A549 (cell line): ENCODE results near the gene CFHR4. TPM values are rescaled to one million over a fixed set of nuclear protein-coding genes. Genes with fewer than 3 reads are reported as not detected.

Experiments used
- ATAC-seq, 2 experiments: fragments of 200-7000 bp in 1 of 2; fragments of >200 bp in 1 of 2; cut with Nextera tagmentation in 1 of 2; cut with Tn5 transposase in 1 of 2; 3 replicates each; pipeline versions ENCODE4 v1.8.0 to v1.9.1; 2018 to 2020; ENCODE audit warnings: mild to moderate bottlenecking in 1 of 2, moderate library complexity in 1 of 2
- CTCF ChIA-PET: fragments of 300-600 bp; sonication (Branson Sonifier 250); formaldehyde crosslinking; extraction: SDS; loops from one replicate; lab custom pipeline; 2021; ENCODE audit warnings: antibody characterized with exemption, inconsistent platforms; lab: Yijun Ruan, JAX
- POLR2A ChIA-PET: fragments of 350-600 bp; formaldehyde crosslinking; extraction: SDS; loops from one replicate; lab custom pipeline; 2021; ENCODE audit warnings: antibody characterized with exemption, inconsistent platforms; lab: Yijun Ruan, JAX
- DNase-seq, 2 experiments: peaks; one replicate each; pipeline versions ENCODE4 v3.0.0 to v3.0.0-alpha.2; 2011 to 2016; ENCODE audit warnings: low read depth in 1 of 2, low spot score in 1 of 2
- FAIRE-seq: peaks from 2 replicates; lab custom pipeline; 2011; peaks lifted over from hg19 to GRCh38; lab: Jason Lieb, UNC
- H3K27ac ChIP-seq, 2 experiments: fragments of >200 bp; sonication (Bioruptor Twin); formaldehyde crosslinking; 3 replicates each; pipeline ENCODE4 v1.5.1; 2016 to 2017
- H3K4me1 ChIP-seq: fragments of >200 bp; sonication (Bioruptor Twin); formaldehyde crosslinking; 3 replicates; pipeline ENCODE4 v1.6.1; 2016
- H3K4me2 ChIP-seq: fragments of >200 bp; sonication (Bioruptor Twin); formaldehyde crosslinking; 3 replicates; pipeline ENCODE4 v1.6.1; 2016
- H3K4me3 ChIP-seq: fragments of >200 bp; sonication (Bioruptor Twin); formaldehyde crosslinking; 3 replicates; pipeline ENCODE4 v1.5.1; 2016
- H3K9me3 ChIP-seq: fragments of >200 bp; sonication (Bioruptor Twin); formaldehyde crosslinking; 3 replicates; pipeline ENCODE4 v1.6.1; 2016
- CBX8 ChIP-seq: fragments of 200-600 bp; sonication (generic); IDR thresholded peaks from 2 replicates; pipeline ENCODE4 v1.6.1; 2016
- CHD2 ChIP-seq: fragments of 150-350 bp; IDR thresholded peaks from 2 replicates; pipeline ENCODE4 v1.6.1; 2014; ENCODE audit warnings: low read length; ENCODE audit not compliant: partially characterized antibody
- CTCF ChIP-seq: fragments of >200 bp; sonication (Bioruptor Twin); formaldehyde crosslinking; IDR thresholded peaks from 3 replicates; pipeline ENCODE4 v1.5.1; 2016
- EHMT2 ChIP-seq: fragments of 200-600 bp; sonication (generic); IDR thresholded peaks from 2 replicates; pipeline ENCODE4 v1.6.1; 2016; ENCODE audit warnings: antibody characterized with exemption, low read depth, mild to moderate bottlenecking, moderate library complexity
- EP300 ChIP-seq, 2 experiments: fragments of >200 bp; sonication (Bioruptor Twin); formaldehyde crosslinking; IDR thresholded peaks; 2 replicates in 1 of 2; 3 replicates in 1 of 2; pipeline ENCODE4 v1.6.1; 2016 to 2017
- ESRRA ChIP-seq: fragments of 150-350 bp; IDR thresholded peaks from 2 replicates; pipeline ENCODE4 v1.6.1; 2014; ENCODE audit warnings: mild to moderate bottlenecking, low read length, borderline replicate concordance
- FOSL2 ChIP-seq, 2 experiments: fragments of 450-650 bp in 1 of 2; fragments of >200 bp in 1 of 2; sonication (Bioruptor Twin) in 1 of 2; formaldehyde crosslinking; IDR thresholded peaks; 2 replicates each; pipeline versions ENCODE4 v1.5.0 to v1.6.1; 2016 to 2020; ENCODE audit warnings: mild to moderate bottlenecking in 1 of 2, moderate library complexity in 1 of 2
- HES2 ChIP-seq: fragments of >200 bp; sonication (Bioruptor Twin); formaldehyde crosslinking; IDR thresholded peaks from 2 replicates; pipeline ENCODE4 v1.6.1; 2016
- HEYL ChIP-seq: fragments of 250-450 bp; sonication (Bioruptor Pico); IDR thresholded peaks from 2 replicates; pipeline ENCODE4 v1.8.0; 2021; ENCODE audit warnings: mild to moderate bottlenecking, moderate library complexity
- HOXB13 ChIP-seq: fragments of 250-450 bp; sonication (Bioruptor Pico); IDR thresholded peaks from 2 replicates; pipeline ENCODE4 v1.5.0; 2020; ENCODE audit warnings: low read depth, mild to moderate bottlenecking, moderate library complexity
- HOXB5 ChIP-seq: fragments of 250-450 bp; sonication (Bioruptor Pico); IDR thresholded peaks from 2 replicates; pipeline ENCODE4 v1.5.0; 2020; ENCODE audit warnings: mild to moderate bottlenecking, moderate library complexity
- JUN ChIP-seq, 2 experiments: fragments of >200 bp; sonication (Bioruptor Twin); formaldehyde crosslinking; IDR thresholded peaks; 2 replicates in 1 of 2; 3 replicates in 1 of 2; pipeline ENCODE4 v1.6.1; 2016 to 2017
- JUNB ChIP-seq: fragments of >200 bp; sonication (Bioruptor Twin); formaldehyde crosslinking; IDR thresholded peaks from 2 replicates; pipeline ENCODE4 v1.6.1; 2016
- KDM1A ChIP-seq: fragments of 200-600 bp; sonication (generic); IDR thresholded peaks from 2 replicates; pipeline ENCODE4 v1.6.1; 2016; ENCODE audit warnings: low read depth, mild to moderate bottlenecking
- KDM5A ChIP-seq: fragments of 200-600 bp; sonication (generic); IDR thresholded peaks from 2 replicates; pipeline ENCODE4 v1.6.1; 2016; ENCODE audit warnings: antibody characterized with exemption, mild to moderate bottlenecking
- MAFK ChIP-seq: fragments of 450-650 bp; IDR thresholded peaks from 2 replicates; pipeline ENCODE4 v1.6.1; 2014; ENCODE audit not compliant: partially characterized antibody
- RARB ChIP-seq: fragments of 250-450 bp; sonication (Bioruptor Pico); IDR thresholded peaks from 2 replicates; pipeline ENCODE4 v1.8.0; 2021; ENCODE audit warnings: mild to moderate bottlenecking, moderate library complexity
- RFX5 ChIP-seq: fragments of 450-650 bp; IDR thresholded peaks from 2 replicates; pipeline ENCODE4 v1.7.1; 2014; ENCODE audit warnings: antibody characterized with exemption, mild to moderate bottlenecking, moderate library complexity
- RNF2 ChIP-seq: fragments of 200-600 bp; sonication (generic); IDR thresholded peaks from 2 replicates; pipeline ENCODE4 v1.6.1; 2016; ENCODE audit warnings: low read depth, mild to moderate bottlenecking, antibody characterized with exemption, moderate library complexity, borderline replicate concordance
- SREBF2 ChIP-seq: fragments of 450-650 bp; IDR thresholded peaks from 2 replicates; pipeline ENCODE4 v1.6.1; 2014; ENCODE audit warnings: mild to moderate bottlenecking, moderate library complexity
- WGBS: methylation state at CpG from one replicate; pipeline ENCODE4 v1.1.6; 2017; ENCODE audit errors: missing lambda C conversion rate; 5-methylcytosine and 5-hydroxymethylcytosine counted together
- polyA plus RNA-seq, 4 experiments: library from polyadenylated mRNA; depleted of rRNA in 3 of 4; stranded (reverse); fragments of >200 nt; fragmentation: RNase III in 1 of 4; extraction: RNeasy Plus Mini Kit Qiagen cat#74134 plus additional on column Dnase treatment in 1 of 4; gene quantifications; 2 replicates in 3 of 4; 3 replicates in 1 of 4; pipeline ENCODE4 v1.2.3, GENCODE V29; 2011 to 2017

CFHR4 gene
- polyA plus RNA-seq, 2 of the 4 experiments (the other 2 are of a cell fraction) = not detected

GRCh38 chr1:196860323-196860884, 27.4 kb upstream of the CFHR4 start:
- Histone ChIP-seq H3K4me2 (no peak overlapping the region), H3K27ac (no peak overlapping the region), H3K4me1 (no peaks in the 10 kb centered on the region), H3K4me3 (no peak overlapping the region), H3K9me3 (no peaks in the 10 kb centered on the region)
- DNase-seq = no peak
- TF ChIP-seq HEYL (no peak), HOXB13 (CRISPR knock-in tag) (no peak), EP300 (IDR thresholded peaks at IDR 0.05) (no peak), CHD2 (no peak), RFX5 (no peak), JUNB (no peak), MAFK (no peak), KDM1A (no peak)
- 76% methylated on average over 1 of the region's 1 CpG for WGBS
- ATAC-seq = no peak
- ChIA-PET POLR2A (no interaction called here), CTCF (no interaction called here)
- no peak for FAIRE-seq

- no peak for DNase-seq
Measured at GRCh38 chr1:196861429-196861828, 26.4 kb upstream of the CFHR4 start.

GRCh38 chr1:196866974-196867373, 20.9 kb upstream of the CFHR4 start:
- H3K4me1 ChIP-seq = no peaks in the 10 kb centered on the region
- DNase-seq (no peak), FAIRE-seq (no peak), ATAC-seq (no peak)
- CTCF ChIA-PET = no interaction called here
- H3K9me3 ChIP-seq = no peaks in the 10 kb centered on the region
- WGBS = 67% methylated on average over 1 of the region's 1 CpG
- no peak overlapping the region for H3K4me3 ChIP-seq
- no peak overlapping the region for H3K27ac ChIP-seq
- TF ChIP-seq SREBF2 = no peak
- TF ChIP-seq, all 56 proteins: peak for 0
- no peak overlapping the region for H3K4me2 ChIP-seq
- POLR2A ChIA-PET = no interaction called here

More at GRCh38 chr1:196861429-196861828, 26.4 kb upstream of the CFHR4 start:
- ChIA-PET CTCF (no interaction called here), POLR2A (no interaction called here)
- Histone ChIP-seq H3K4me3 (no peak overlapping the region), H3K4me2 (no peak overlapping the region), H3K27ac (no peak overlapping the region), H3K4me1 (no peaks in the 10 kb centered on the region), H3K9me3 (no peaks in the 10 kb centered on the region)
- TF ChIP-seq HOXB5 (no peak), HES2 (no peak), RARB (CRISPR knock-in tag) (no peak), EHMT2 (no peak), JUN (IDR thresholded peaks at IDR 0.05) (no peak), FOSL2 (IDR thresholded peaks at IDR 0.05) (no peak), FOSL2 (CRISPR knock-in tag; IDR thresholded peaks at IDR 0.05) (no peak), CTCF (no peak)
- ATAC-seq (no peak), FAIRE-seq (no peak)
- 42% methylated on average over 2 of the region's 2 CpGs for WGBS

GRCh38 chr1:196873385-196873784, 14.5 kb upstream of the CFHR4 start:
- TF ChIP-seq RNF2 (no peak), KDM5A (no peak), ESRRA (no peak), EP300 (IDR thresholded peaks at IDR 0.05) (no peak), HEYL (no peak), CBX8 (no peak), JUN (IDR thresholded peaks at IDR 0.05) (no peak)
- TF ChIP-seq, all 56 proteins: peak for 0
- Histone ChIP-seq H3K4me3 (no peak overlapping the region), H3K4me1 (no peaks in the 10 kb centered on the region), H3K27ac (no peak overlapping the region), H3K9me3 (no peaks in the 10 kb centered on the region), H3K4me2 (no peak overlapping the region)
- POLR2A ChIA-PET = no interaction called here
- FAIRE-seq (no peak), DNase-seq (no peak), ATAC-seq (no peak)
- WGBS = 71% methylated on average over 4 of the region's 4 CpGs
- CTCF ChIA-PET = no interaction called here
